WERI-Rb-1 (cell line): ENCODE measurements around the gene POU2F3.
A peak's percentile ranks its signal among the peaks of the same experiment; 100 is the strongest.

Source experiments
- DNase-seq: peaks from one replicate; pipeline ENCODE4 v3.0.0-alpha.2; 2020
- H3K27ac ChIP-seq: fragments of 250-450 bp; sonication (Bioruptor Pico); 2 replicates; pipeline ENCODE4 v1.5.1; 2020; ENCODE audit warnings: mild to moderate bottlenecking, moderate library complexity
- H3K27me3 ChIP-seq: fragments of 250-450 bp; sonication (Bioruptor Pico); 2 replicates; pipeline ENCODE4 v1.5.1; 2021; ENCODE audit warnings: mild to moderate bottlenecking, low read depth, moderate library complexity; ENCODE audit not compliant: insufficient read depth, severe bottlenecking
- H3K36me3 ChIP-seq: fragments of 250-450 bp; sonication (Bioruptor Pico); 2 replicates; pipeline ENCODE4 v1.5.1; 2020; ENCODE audit warnings: mild to moderate bottlenecking, moderate library complexity
- H3K4me3 ChIP-seq: 2 replicates; pipeline ENCODE4 v1.5.1; 2011; ENCODE audit warnings: low read depth, mild to moderate bottlenecking, control low read depth, low read length
- H3K9me3 ChIP-seq: fragments of 250-450 bp; sonication (Bioruptor Pico); 2 replicates; pipeline ENCODE4 v1.5.1; 2021; ENCODE audit warnings: mild to moderate bottlenecking, moderate library complexity; ENCODE audit not compliant: severe bottlenecking
- CTCF ChIP-seq: IDR thresholded peaks from 2 replicates; pipeline ENCODE4 v1.5.1; 2011; ENCODE audit warnings: low read depth, mild to moderate bottlenecking, control low read depth, inconsistent platforms, low read length

Gene POU2F3

GRCh38 chr11:120229451-120230424 lies 10.2 kb upstream of the POU2F3 start:
- peak; percentile 60 for TF ChIP-seq CTCF
- Histone ChIP-seq H3K9me3 (no peaks in the 10 kb centered on the region), H3K4me3 (no peak overlapping the region), H3K27ac (no peak overlapping the region), H3K27me3 (peaks cover 8% of the 10 kb centered on the region), H3K36me3 (no peaks in the 10 kb centered on the region)
- no peak for DNase-seq

- TF ChIP-seq CTCF: no peak
- Histone ChIP-seq H3K9me3 (no peaks in the 10 kb centered on the region), H3K27ac (no peak overlapping the region), H3K27me3 (peaks cover 8% of the 10 kb centered on the region), H3K4me3 (no peak overlapping the region), H3K36me3 (no peaks in the 10 kb centered on the region)
- no peak for DNase-seq
Measured at GRCh38 chr11:120230433-120231071, 9.4 kb upstream of the POU2F3 start.

GRCh38 chr11:120231963-120232362 lies 8.0 kb upstream of the POU2F3 start:
- Histone ChIP-seq H3K27me3 (peaks cover 8% of the 10 kb centered on the region), H3K36me3 (no peaks in the 10 kb centered on the region), H3K4me3 (no peak overlapping the region), H3K27ac (no peak overlapping the region), H3K9me3 (no peaks in the 10 kb centered on the region)
- no peak for TF ChIP-seq CTCF
- no peak for DNase-seq

GRCh38 chr11:120233207-120233803 lies 6.6 kb upstream of the POU2F3 start:
- H3K27ac ChIP-seq: no peak overlapping the region
- DNase-seq: no peak
- H3K36me3 ChIP-seq: no peaks in the 10 kb centered on the region
- TF ChIP-seq CTCF: no peak
- no peaks in the 10 kb centered on the region for H3K9me3 ChIP-seq
- peaks cover 8% of the 10 kb centered on the region for H3K27me3 ChIP-seq
- no peak overlapping the region for H3K4me3 ChIP-seq

GRCh38 chr11:120235024-120235628 lies 4.8 kb upstream of the POU2F3 start:
- peak; percentile 90 for DNase-seq
- peak; percentile 95 for TF ChIP-seq CTCF
- Histone ChIP-seq H3K27me3 (peaks cover 8% of the 10 kb centered on the region), H3K36me3 (no peaks in the 10 kb centered on the region), H3K9me3 (no peaks in the 10 kb centered on the region), H3K27ac (no peak overlapping the region), H3K4me3 (no peak overlapping the region)
